GM03348 (cell line): ENCODE results near the gene USP2.
A peak's percentile ranks its signal among the peaks of the same experiment; 100 is the strongest.

ENCODE experiments used
- DNase-seq: peaks from one replicate; pipeline ENCODE4 v3.0.0; 2012; ENCODE audit warnings: low spot score

The USP2 gene

GRCh38 chr11:119363081-119363850, 18.2 kb downstream of the USP2 start:
- no peak for DNase-seq

GRCh38 chr11:119362741-119363080, 18.8 kb downstream of the USP2 start:
- DNase-seq: no peak

- no peak for DNase-seq
These were observed 19.4 kb downstream of the USP2 start for GRCh38 chr11:119361941-119362725.

- DNase-seq: peak; percentile 80
These were observed 20.3 kb downstream of the USP2 start for GRCh38 chr11:119361056-119361787.

GRCh38 chr11:119359365-119360214, 21.9 kb downstream of the USP2 start:
- no peak for DNase-seq

GRCh38 chr11:119357074-119357473, 24.4 kb downstream of the USP2 start:
- no peak for DNase-seq

GRCh38 chr11:119356349-119357031, 25.0 kb downstream of the USP2 start:
- DNase-seq: peak; percentile 93

- no peak for DNase-seq
These were observed 26.2 kb downstream of the USP2 start for GRCh38 chr11:119355091-119355843.

GRCh38 chr11:119352857-119353260, 28.6 kb downstream of the USP2 start:
- DNase-seq: no peak

GRCh38 chr11:119351232-119351631, 30.3 kb downstream of the USP2 start:
- DNase-seq: no peak

GRCh38 chr11:119350302-119350701, 31.2 kb downstream of the USP2 start:
- DNase-seq: no peak

GRCh38 chr11:119347940-119348605, 33.4 kb downstream of the USP2 start:
- no peak for DNase-seq

GRCh38 chr11:119347242-119347641, 34.2 kb downstream of the USP2 start:
- peak; percentile 82 for DNase-seq

GRCh38 chr11:119346605-119347004, 34.9 kb downstream of the USP2 start, which contains the start of gene MFRP:
MFRP (minus strand) TSS chr11:119346705; CDS start chr11:119346513, 192 bp downstream.
- DNase-seq: no peak

GRCh38 chr11:119345685-119346084, 35.8 kb downstream of the USP2 start:
- DNase-seq: no peak

GRCh38 chr11:119344291-119345010, 37.0 kb downstream of the USP2 start:
- DNase-seq: no peak

GRCh38 chr11:119343726-119344125, 37.8 kb downstream of the USP2 start:
- DNase-seq: no peak

GRCh38 chr11:119342362-119343130, 38.9 kb downstream of the USP2 start:
- no peak for DNase-seq

GRCh38 chr11:119342023-119342300, 39.5 kb downstream of the USP2 start:
- no peak for DNase-seq
